Measurements from ENCODE around the gene TSC22D4. TPM values are rescaled to one million over a fixed set of nuclear protein-coding genes. Genes with fewer than 3 reads are reported as not detected.

The TSC22D4 gene
- total and polyA plus RNA-seq, 9 of the 15 experiments (the other 6 are each of a cell fraction or from before 2014, with no cell fraction given): 0.37 to 107 (median 28.7) TPM

DNA sequence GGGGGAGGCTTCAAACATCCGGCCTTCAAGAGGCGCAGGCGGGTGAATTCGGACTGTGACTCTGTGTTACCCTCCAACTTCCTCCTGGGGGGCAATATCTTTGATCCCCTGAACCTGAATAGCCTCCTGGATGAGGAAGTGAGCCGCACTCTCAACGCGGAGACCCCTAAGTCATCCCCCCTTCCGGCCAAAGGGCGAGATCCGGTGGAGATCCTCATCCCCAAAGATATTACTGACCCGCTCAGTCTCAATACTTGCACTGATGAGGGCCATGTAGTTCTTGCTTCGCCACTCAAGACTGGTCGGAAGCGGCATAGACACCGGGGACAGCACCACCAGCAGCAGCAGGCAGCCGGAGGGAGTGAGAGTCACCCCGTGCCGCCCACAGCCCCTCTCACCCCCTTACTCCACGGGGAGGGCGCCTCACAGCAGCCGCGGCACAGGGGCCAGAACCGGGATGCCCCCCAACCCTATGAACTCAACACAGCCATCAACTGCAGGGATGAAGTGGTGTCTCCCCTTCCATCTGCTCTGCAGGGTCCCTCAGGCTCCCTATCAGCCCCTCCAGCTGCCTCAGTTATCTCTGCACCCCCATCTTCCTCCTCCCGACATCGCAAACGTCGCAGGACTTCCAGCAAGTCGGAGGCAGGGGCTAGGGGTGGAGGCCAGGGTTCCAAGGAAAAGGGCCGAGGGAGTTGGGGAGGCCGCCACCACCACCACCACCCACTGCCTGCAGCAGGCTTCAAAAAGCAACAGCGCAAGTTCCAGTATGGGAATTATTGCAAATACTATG lies 48.3 kb downstream of the TSC22D4 start (continued):
- TF ChIP-seq THRA (IDR thresholded peaks at IDR 0.05) (no peak), HNRNPH1 (optimal IDR thresholded peaks at IDR 0.05; ENCODE audit: low read depth, low read length) (no peak), ETV5 (CRISPR knock-in tag; IDR thresholded peaks at IDR 0.05; ENCODE audit: low read depth) (peak; percentile 64), CBFA2T2 (conservative IDR thresholded peaks at IDR 0.05) (0 out of 2 replicates have a peak, but pooled peaks have one; percentile 46), ZNF134 (CRISPR knock-in tag; conservative IDR thresholded peaks at IDR 0.05) (no peak), HDAC6 (IDR thresholded peaks at IDR 0.05; ENCODE audit: low read depth, low read length) (no peak), SAFB2 (IDR thresholded peaks at IDR 0.05; ENCODE audit: borderline replicate concordance, low read depth, low read length, severe bottlenecking) (no peak), LEF1 (IDR thresholded peaks at IDR 0.05) (0 out of 2 replicates have a peak, but pooled peaks have one; percentile 33), ZNF253 (CRISPR knock-in tag; conservative IDR thresholded peaks at IDR 0.05) (no peak), OTX1 (CRISPR knock-in tag; IDR thresholded peaks at IDR 0.05) (peak; percentile 57; the same call in 1 of the 2 replicates), ZC3H11A (IDR thresholded peaks at IDR 0.05; ENCODE audit: low read depth, low read length) (no peak), EGR1 (conservative IDR thresholded peaks at IDR 0.05) (no peak), ZKSCAN1 (IDR thresholded peaks at IDR 0.05; ENCODE audit: low read depth, low read length) (0 out of 2 replicates have a peak, but pooled peaks have one; percentile 9), TBP (optimal IDR thresholded peaks at IDR 0.05; ENCODE audit: low read depth, low read length) (peak; percentile 39), HNRNPL (IDR thresholded peaks at IDR 0.05; ENCODE audit: low read depth, low read length) (no peak), TAL1 (IDR thresholded peaks at IDR 0.05) (peak; percentile 40; the same call in 1 of the 2 replicates), HDAC2 (IDR thresholded peaks at IDR 0.05) (no peak; the same call in 1 of the 2 replicates), ZNF668 (CRISPR knock-in tag; IDR thresholded peaks at IDR 0.05) (no peak), FOXM1 (IDR thresholded peaks at IDR 0.05; ENCODE audit: low read depth) (0 out of 2 replicates have a peak, but pooled peaks have one; percentile 14), FOXM1 (CRISPR knock-in tag; IDR thresholded peaks at IDR 0.05; ENCODE audit: low read depth) (no peak), CHAMP1 (IDR thresholded peaks at IDR 0.05) (no peak), ARID2 (IDR thresholded peaks at IDR 0.05) (no peak), ARID1B (IDR thresholded peaks at IDR 0.05) (peak; percentile 64), HMG20B (CRISPR knock-in tag; IDR thresholded peaks at IDR 0.05) (no peak), SIRT6 (IDR thresholded peaks at IDR 0.05; ENCODE audit: low read depth, low read length) (no peak), LCOR (CRISPR knock-in tag; IDR thresholded peaks at IDR 0.05) (no peak), CBX5 (IDR thresholded peaks at IDR 0.05; ENCODE audit: borderline replicate concordance, low read depth) (no peak), PHTF2 (CRISPR knock-in tag; IDR thresholded peaks at IDR 0.05) (no peak), FOXJ3 (CRISPR knock-in tag; IDR thresholded peaks at IDR 0.05) (no peak), IRF2 (CRISPR knock-in tag; IDR thresholded peaks at IDR 0.05) (no peak)

All from K562 (cell line).